ENCODE data around the gene AIFM2.

DNA sequence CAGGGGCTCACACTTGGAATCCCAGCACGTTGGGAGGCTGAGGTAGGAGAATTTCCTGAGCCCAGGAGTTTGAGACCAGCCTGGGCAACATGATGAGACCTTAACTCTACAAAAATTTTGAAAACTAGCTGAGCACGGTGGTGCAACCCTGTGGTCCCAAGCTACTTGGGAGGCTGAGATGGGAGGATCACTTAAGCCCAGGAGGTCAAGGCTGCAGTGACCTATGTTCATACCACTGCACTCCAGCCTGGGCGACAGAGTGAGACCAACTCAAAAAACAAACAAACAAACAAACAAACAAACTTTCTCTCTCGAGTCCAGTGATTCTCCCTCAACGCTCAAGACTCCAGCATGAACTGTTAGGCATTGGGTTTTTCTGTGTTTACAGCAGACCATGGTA is 15.9 kb upstream of the AIFM2 start:
- TF ChIP-seq, protein P1, sequence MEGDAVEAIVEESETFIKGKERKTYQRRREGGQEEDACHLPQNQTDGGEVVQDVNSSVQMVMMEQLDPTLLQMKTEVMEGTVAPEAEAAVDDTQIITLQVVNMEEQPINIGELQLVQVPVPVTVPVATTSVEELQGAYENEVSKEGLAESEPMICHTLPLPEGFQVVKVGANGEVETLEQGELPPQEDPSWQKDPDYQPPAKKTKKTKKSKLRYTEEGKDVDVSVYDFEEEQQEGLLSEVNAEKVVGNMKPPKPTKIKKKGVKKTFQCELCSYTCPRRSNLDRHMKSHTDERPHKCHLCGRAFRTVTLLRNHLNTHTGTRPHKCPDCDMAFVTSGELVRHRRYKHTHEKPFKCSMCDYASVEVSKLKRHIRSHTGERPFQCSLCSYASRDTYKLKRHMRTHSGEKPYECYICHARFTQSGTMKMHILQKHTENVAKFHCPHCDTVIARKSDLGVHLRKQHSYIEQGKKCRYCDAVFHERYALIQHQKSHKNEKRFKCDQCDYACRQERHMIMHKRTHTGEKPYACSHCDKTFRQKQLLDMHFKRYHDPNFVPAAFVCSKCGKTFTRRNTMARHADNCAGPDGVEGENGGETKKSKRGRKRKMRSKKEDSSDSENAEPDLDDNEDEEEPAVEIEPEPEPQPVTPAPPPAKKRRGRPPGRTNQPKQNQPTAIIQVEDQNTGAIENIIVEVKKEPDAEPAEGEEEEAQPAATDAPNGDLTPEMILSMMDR (IDR thresholded peaks at IDR 0.05 in 8 of 11, conservative IDR thresholded peaks at IDR 0.05 in 3 of 11), result no peak
- no peak for TF ChIP-seq POLR2AphosphoS5 (IDR thresholded peaks at IDR 0.05)
- TF ChIP-seq POLR2A (IDR thresholded peaks at IDR 0.05), result no peak
